NT2/D1 (cell line): Measurements from ENCODE around the gene PIMREG.

ENCODE experiments used
- SUZ12 ChIP-seq: IDR thresholded peaks from 2 replicates; pipeline ENCODE4 v1.6.1; 2011; ENCODE audit not compliant: insufficient read length, insufficient read depth; ENCODE audit errors: extremely low read depth
- ZNF274 ChIP-seq: IDR thresholded peaks from 2 replicates; pipeline ENCODE4 v1.6.1; 2011; ENCODE audit warnings: mild to moderate bottlenecking, low read depth, low read length

GRCh38 chr17:6458460-6458950 is 14.2 kb downstream of the PIMREG start:
- no peak for TF ChIP-seq ZNF274
- TF ChIP-seq SUZ12 = no peak
